Tibial nerve (tissue), 3 donors: ENCODE data around the gene HOXB7.

Experiments used
- EP300 ChIP-seq, 2 donors: sonication (generic); formaldehyde crosslinking; IDR thresholded peaks; one replicate each; pipeline ENCODE4 v1.6.1; 2017; ENCODE audit warnings: antibody characterized with exemption in 2 of 2, mild to moderate bottlenecking in 1 of 2
- POLR2A ChIP-seq, 2 donors: fragments of 450-650 bp; IDR thresholded peaks; one replicate each; pipeline ENCODE4 v1.6.1; 2017; ENCODE audit warnings: antibody characterized with exemption in 2 of 2, mild to moderate bottlenecking in 2 of 2, moderate library complexity in 2 of 2

DNA sequence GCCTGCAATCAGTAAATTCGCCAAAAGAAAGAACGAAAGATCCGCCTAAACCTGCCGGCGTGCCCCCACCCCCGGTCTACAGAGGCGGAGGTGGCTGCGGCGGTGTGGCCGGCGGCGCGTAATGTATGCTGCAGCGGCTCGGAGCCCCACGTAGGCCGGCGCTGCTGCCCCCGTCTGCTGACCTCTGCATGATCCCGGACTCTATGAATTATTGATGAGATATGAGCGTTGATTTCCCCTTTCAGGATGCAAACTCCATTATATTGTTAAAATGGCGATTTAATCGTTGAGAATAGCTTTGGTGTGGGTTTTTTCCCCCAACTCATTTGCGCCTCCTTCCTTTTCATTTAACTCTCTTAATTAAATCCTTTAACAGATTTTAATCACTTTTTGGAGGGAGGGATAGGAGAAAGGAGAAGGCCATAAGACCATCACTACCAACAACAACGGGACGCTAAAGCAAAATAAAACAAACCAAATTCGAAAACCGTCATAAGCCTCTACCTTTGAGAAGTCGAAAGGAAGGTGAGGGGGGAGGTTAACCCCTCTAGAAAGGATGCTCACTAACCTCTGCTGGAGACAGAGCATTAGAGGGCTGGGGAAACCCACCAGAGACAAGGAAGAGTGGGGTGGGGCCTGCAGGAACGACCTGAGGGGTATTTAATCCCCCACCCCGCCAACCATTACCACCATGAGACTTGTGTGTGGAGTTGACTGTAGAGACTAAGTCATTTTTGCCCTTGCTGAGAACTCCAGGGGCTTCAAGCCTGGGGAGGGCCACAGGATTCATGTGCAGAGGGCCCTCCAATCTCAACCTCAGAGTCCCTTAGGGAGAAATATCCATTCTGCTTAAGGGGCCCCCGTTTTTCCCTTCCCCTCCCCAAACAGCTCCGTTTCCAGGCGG, 24.2 kb downstream of the HOXB7 start:
- TF ChIP-seq POLR2A (IDR thresholded peaks at IDR 0.05) (no peak), EP300 (IDR thresholded peaks at IDR 0.05) (no peak)
